H1 (cell line): ENCODE measurements around the gene FAM90A1. TPM values are rescaled to one million over a fixed set of nuclear protein-coding genes. Genes with fewer than 3 reads are reported as not detected.
"Not testable (repeated sequence)": the region's sequence is repeated elsewhere in the genome, so short reads cannot be mapped to it uniquely, and the experiment has no call there.

Experiments used
- CTCF ChIA-PET: fragments of 300-600 bp; sonication (Branson Sonifier 250); formaldehyde crosslinking; loops from one replicate; lab custom pipeline; 2021; ENCODE audit not compliant: partially characterized antibody; lab: Charles Lee
- POLR2A ChIA-PET: fragments of 300-600 bp; sonication (Branson Sonifier 250); formaldehyde crosslinking; loops from one replicate; lab custom pipeline; 2021; ENCODE audit warnings: inconsistent platforms; ENCODE audit not compliant: partially characterized antibody; lab: Charles Lee
- DNase-seq, 2 experiments: peaks; one replicate each; pipeline versions ENCODE4 v3.0.0 to v3.0.0-alpha.2; 2010 to 2022; ENCODE audit warnings: low spot score in 2 of 2, low read depth in 1 of 2, mixed read lengths in 1 of 2
- FAIRE-seq: peaks from 2 replicates; lab custom pipeline; 2011; peaks lifted over from hg19 to GRCh38; lab: Jason Lieb, UNC
- H2AFZ ChIP-seq: 2 replicates; pipeline ENCODE4 v1.8.1; 2012; ENCODE audit warnings: low read length, inconsistent platforms
- H2AK5ac ChIP-seq: 2 replicates; pipeline ENCODE4 v1.6.1; 2013; ENCODE audit warnings: low read depth, low read length
- H2BK120ac ChIP-seq: replicated peaks from 2 replicates; pipeline ENCODE3; 2013; ENCODE audit warnings: low read depth, low read length, inconsistent platforms
- H2BK12ac ChIP-seq: 2 replicates; pipeline ENCODE4 v1.6.1; 2013; ENCODE audit warnings: low read depth, low read length
- H2BK15ac ChIP-seq: 2 replicates; pipeline ENCODE4 v1.6.1; 2013; ENCODE audit warnings: low read length
- H2BK20ac ChIP-seq: 2 replicates; pipeline ENCODE4 v1.6.1; 2013; ENCODE audit warnings: low read length
- H2BK5ac ChIP-seq: 2 replicates; pipeline ENCODE4 v1.6.1; 2013; ENCODE audit warnings: low read depth, low read length
- H3K14ac ChIP-seq: 2 replicates; pipeline ENCODE4 v1.6.1; 2013; ENCODE audit warnings: inconsistent platforms; ENCODE audit not compliant: insufficient read length
- H3K18ac ChIP-seq: 2 replicates; pipeline ENCODE4 v1.6.1; 2013; ENCODE audit warnings: low read length; ENCODE audit errors: extremely low read depth
- H3K23ac ChIP-seq: 2 replicates; pipeline ENCODE4 v1.6.1; 2013; ENCODE audit warnings: inconsistent platforms; ENCODE audit not compliant: insufficient read length
- H3K23me2 ChIP-seq: 2 replicates; pipeline ENCODE4 v1.6.1; 2013; ENCODE audit warnings: low read depth, low read length
- H3K27ac ChIP-seq: 2 replicates; pipeline ENCODE4 v1.6.1; 2011; ENCODE audit warnings: low read depth, low read length, inconsistent platforms
- H3K27me3 ChIP-seq, 4 experiments: replicated peaks in 1 of 4; 1 replicate in 1 of 4; 2 replicates in 3 of 4; pipeline versions ENCODE4 v1.6.1 to v1.8.1; 2011 to 2013; ENCODE audit warnings: low read length in 3 of 4, mild to moderate bottlenecking in 3 of 4, inconsistent platforms in 2 of 4, mixed read lengths in 2 of 4, moderate library complexity in 1 of 4; ENCODE audit not compliant: control insufficient read depth in 3 of 4, insufficient read depth in 3 of 4; ENCODE audit errors: extremely low read depth in 1 of 4
- H3K36me3 ChIP-seq, 4 experiments: 2 replicates each; pipeline versions ENCODE4 v1.6.1 to v1.8.1; 2011 to 2013; ENCODE audit warnings: mild to moderate bottlenecking in 4 of 4, low read length in 3 of 4, moderate library complexity in 2 of 4, control low read depth in 1 of 4, inconsistent platforms in 1 of 4; ENCODE audit not compliant: insufficient read depth in 4 of 4, control insufficient read depth in 2 of 4
- H3K4ac ChIP-seq: replicated peaks from 2 replicates; pipeline ENCODE3; 2013; ENCODE audit warnings: low read length, low read depth, mixed read lengths, inconsistent platforms; ENCODE audit not compliant: insufficient read length
- H3K4me1 ChIP-seq, 4 experiments: replicated peaks in 1 of 4; 1 replicate in 1 of 4; 2 replicates in 3 of 4; pipeline versions ENCODE4 v1.6.1 to v1.8.1; 2011 to 2013; ENCODE audit warnings: low read length in 3 of 4, inconsistent platforms in 2 of 4, mixed read lengths in 1 of 4; ENCODE audit not compliant: insufficient read depth in 4 of 4, control insufficient read depth in 3 of 4
- H3K4me2 ChIP-seq, 2 experiments: 2 replicates each; pipeline versions ENCODE4 v1.6.1 to v1.8.1; 2011 to 2013; ENCODE audit warnings: low read depth in 2 of 2, low read length in 2 of 2, control low read depth in 1 of 2, inconsistent platforms in 1 of 2, mild to moderate bottlenecking in 1 of 2; ENCODE audit not compliant: insufficient read depth in 1 of 2
- H3K4me3 ChIP-seq, 4 experiments: fragments of 200-600, 300-600 bp in 1 of 4; sonication (generic), shearing (Covaris generic), sonication (Bioruptor Twin) in 1 of 4; 2 replicates each; pipeline versions ENCODE4 v1.5.1 to v1.8.1; 2011 to 2016; ENCODE audit warnings: low read length in 4 of 4, low read depth in 3 of 4, control low read depth in 2 of 4, inconsistent platforms in 2 of 4, mild to moderate bottlenecking in 2 of 4, mixed read lengths in 1 of 4, moderate library complexity in 1 of 4; ENCODE audit not compliant: insufficient read depth in 2 of 4; ENCODE audit errors: extremely low read depth in 1 of 4
- H3K56ac ChIP-seq: replicated peaks from 2 replicates; pipeline ENCODE3; 2013; ENCODE audit warnings: low read depth, mild to moderate bottlenecking, mixed read lengths, low read length, inconsistent platforms; ENCODE audit not compliant: insufficient read length
- H3K79me1 ChIP-seq: 2 replicates; pipeline ENCODE4 v1.6.1; 2013; ENCODE audit warnings: low read depth, low read length, control low read depth
- H3K79me2 ChIP-seq, 2 experiments: 2 replicates each; pipeline versions ENCODE4 v1.6.1 to v1.8.1; 2012 to 2013; ENCODE audit warnings: low read length in 2 of 2, mild to moderate bottlenecking in 2 of 2, inconsistent platforms in 1 of 2; ENCODE audit not compliant: insufficient read depth in 2 of 2, control insufficient read depth in 1 of 2
- H3K9ac ChIP-seq, 4 experiments: replicated peaks in 1 of 4; 1 replicate in 1 of 4; 2 replicates in 3 of 4; pipeline versions ENCODE4 v1.6.1 to v1.8.1; 2011 to 2013; ENCODE audit warnings: low read depth in 3 of 4, low read length in 3 of 4, control low read depth in 2 of 4, mild to moderate bottlenecking in 2 of 4, moderate library complexity in 2 of 4, inconsistent platforms in 1 of 4; ENCODE audit errors: extremely low read depth in 1 of 4
- H3K9me3 ChIP-seq, 2 experiments: 2 replicates each; pipeline versions ENCODE4 v1.6.1 to v1.8.1; 2012 to 2013; ENCODE audit warnings: mild to moderate bottlenecking in 2 of 2, moderate library complexity in 2 of 2, control low read depth in 1 of 2, inconsistent platforms in 1 of 2, low read depth in 1 of 2, low read length in 1 of 2, mixed read lengths in 1 of 2; ENCODE audit not compliant: insufficient read depth in 2 of 2
- H4K20me1 ChIP-seq, 2 experiments: replicated peaks in 1 of 2; 2 replicates each; pipeline versions ENCODE3 to v1.8.1; 2011 to 2013; ENCODE audit warnings: inconsistent platforms in 2 of 2, low read length in 2 of 2, mild to moderate bottlenecking in 1 of 2; ENCODE audit not compliant: insufficient read depth in 2 of 2, control insufficient read depth in 1 of 2
- H4K5ac ChIP-seq: 2 replicates; pipeline ENCODE4 v1.6.1; 2013; ENCODE audit warnings: low read length, low read depth, mixed read lengths, inconsistent platforms; ENCODE audit not compliant: insufficient read length
- H4K8ac ChIP-seq: 2 replicates; pipeline ENCODE4 v1.8.0; 2013; ENCODE audit warnings: mild to moderate bottlenecking, moderate library complexity, low read length, inconsistent platforms; ENCODE audit not compliant: insufficient read depth; ENCODE audit errors: extremely low read depth
- H4K91ac ChIP-seq: replicated peaks from 2 replicates; pipeline ENCODE3; 2013; ENCODE audit warnings: low read length, mixed read lengths, inconsistent platforms; ENCODE audit not compliant: insufficient read length
- RAD21 ChIP-seq, 2 experiments: IDR thresholded peaks in 1 of 2; conservative IDR thresholded peaks in 1 of 2; 2 replicates each; pipeline ENCODE4 v1.6.1; 2011; ENCODE audit warnings: low read depth in 2 of 2, low read length in 2 of 2, improper control_type of control experiment in 1 of 2, inconsistent platforms in 1 of 2, mild to moderate bottlenecking in 1 of 2, moderate library complexity in 1 of 2
- WGBS, 2 experiments: shearing (Covaris generic) in 1 of 2; methylation state at CpG; one replicate each; pipeline versions ENCODE4 v1.1.6 to v1.1.7; 2013 to 2015; ENCODE audit warnings: low lambda C conversion rate in 2 of 2, mixed read lengths in 2 of 2, inconsistent platforms in 1 of 2, low coverage in 1 of 2, missing lambda C conversion rate in 1 of 2; ENCODE audit not compliant: insufficient replicate concordance in 2 of 2, insufficient coverage in 1 of 2, insufficient read length in 1 of 2; ENCODE audit errors: extremely low coverage in 1 of 2, missing lambda C conversion rate in 1 of 2; 5-methylcytosine and 5-hydroxymethylcytosine counted together
- polyA plus RNA-seq, 7 experiments: library from polyadenylated mRNA; depleted of rRNA in 3 of 7; stranded (reverse) in 5 of 7; unstranded in 2 of 7; fragments of >200 nt in 5 of 7; fragments of 200-250 nt in 2 of 7; gene quantifications; 1 replicate in 5 of 7; 2 replicates in 1 of 7; 4 replicates in 1 of 7; pipeline versions ENCODE4 v1.2.1 to v1.2.3, GENCODE V29; 2011 to 2013; ENCODE audit warnings: missing spikeins in 2 of 7, mixed read lengths in 2 of 7
- total RNA-seq: library from RNA; stranded (reverse); fragmentation: NEBNext Ultra II Directional; extraction: Animal tissue kit (Norgen Biotek cat#: 25700); gene quantifications from 2 replicates; pipeline ENCODE4 v1.2.1, GENCODE V29; 2021
- TF ChIP-seq, protein P1 (sequence below), 3 experiments: IDR thresholded peaks; 1 replicate in 2 of 3; 2 replicates in 1 of 3; pipeline versions ENCODE4 v1.5.1 to v1.6.1; 2011; ENCODE audit warnings: low read length in 3 of 3, mild to moderate bottlenecking in 3 of 3, inconsistent platforms in 2 of 3, low read depth in 1 of 3, moderate library complexity in 1 of 3; ENCODE audit not compliant: insufficient read depth in 1 of 3; ENCODE audit errors: control extremely low read depth in 1 of 3

Gene FAM90A1
- total and polyA plus RNA-seq, 2 of the 8 experiments (the other 6 are each of a cell fraction or from before 2014, with no cell fraction given) = 0.21 TPM; not detected in 1

DNA sequence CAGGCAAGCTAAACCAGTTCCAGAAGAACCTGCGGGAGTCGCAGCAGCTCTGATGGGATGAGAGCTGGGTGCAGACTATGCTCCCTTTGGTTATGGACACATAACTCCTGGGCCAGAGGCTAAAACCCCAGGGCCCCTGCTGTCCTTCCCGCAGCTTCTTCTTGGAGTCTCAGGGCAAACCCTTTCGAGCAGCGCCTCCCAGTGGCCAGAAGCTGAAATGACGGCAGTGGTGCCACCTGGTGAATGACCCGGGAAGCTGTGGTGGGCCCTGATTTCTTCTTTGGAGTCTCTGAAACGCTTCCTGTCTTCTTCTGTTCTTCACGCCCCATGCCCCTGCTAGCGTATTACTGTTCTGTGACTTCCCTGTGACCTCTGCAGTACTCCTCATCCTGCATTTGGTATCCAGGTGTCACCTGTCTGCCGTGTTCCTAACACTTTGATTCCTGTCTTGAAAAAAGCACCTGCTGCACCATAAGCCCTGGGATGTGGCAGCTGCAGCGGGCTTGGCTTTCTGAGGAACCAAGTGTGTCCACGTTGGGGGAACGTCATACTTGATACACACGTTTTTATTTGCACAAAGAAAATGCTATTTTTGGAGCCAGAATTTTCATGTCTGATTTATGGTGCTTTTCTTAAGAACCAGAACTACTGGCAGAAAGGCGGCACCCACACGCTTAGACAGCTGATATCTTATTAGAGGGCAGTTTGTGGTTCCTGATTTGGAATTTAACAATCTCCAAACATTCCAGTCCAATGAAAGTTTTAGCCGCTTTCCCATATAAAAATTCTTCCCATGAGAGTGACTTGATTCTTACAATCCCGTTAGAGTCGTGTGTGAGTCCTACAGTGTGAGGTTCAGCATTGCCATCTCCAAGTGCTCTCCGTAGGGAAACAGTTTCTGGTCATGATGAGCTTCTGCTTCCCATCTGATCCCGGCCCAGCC is 4.5 kb upstream of the FAM90A1 start:
- H3K23me2 ChIP-seq, H4K20me1 ChIP-seq, H2BK5ac ChIP-seq, H3K23ac ChIP-seq, H3K4ac ChIP-seq, H3K4me1 ChIP-seq, H4K91ac ChIP-seq, H3K14ac ChIP-seq, H2AFZ ChIP-seq, FAIRE-seq, H3K9ac ChIP-seq, H4K5ac ChIP-seq, H3K18ac ChIP-seq, H2BK12ac ChIP-seq, POLR2A ChIA-PET, H3K79me1 ChIP-seq, H4K8ac ChIP-seq, H2BK15ac ChIP-seq, H3K36me3 ChIP-seq, H3K4me3 ChIP-seq, H2AK5ac ChIP-seq, H3K27ac ChIP-seq, H2BK20ac ChIP-seq, H3K4me2 ChIP-seq, H2BK120ac ChIP-seq, H3K27me3 ChIP-seq, H3K56ac ChIP-seq, H3K79me2 ChIP-seq, H3K9me3 ChIP-seq: not testable (repeated sequence)
- TF ChIP-seq, protein P1, sequence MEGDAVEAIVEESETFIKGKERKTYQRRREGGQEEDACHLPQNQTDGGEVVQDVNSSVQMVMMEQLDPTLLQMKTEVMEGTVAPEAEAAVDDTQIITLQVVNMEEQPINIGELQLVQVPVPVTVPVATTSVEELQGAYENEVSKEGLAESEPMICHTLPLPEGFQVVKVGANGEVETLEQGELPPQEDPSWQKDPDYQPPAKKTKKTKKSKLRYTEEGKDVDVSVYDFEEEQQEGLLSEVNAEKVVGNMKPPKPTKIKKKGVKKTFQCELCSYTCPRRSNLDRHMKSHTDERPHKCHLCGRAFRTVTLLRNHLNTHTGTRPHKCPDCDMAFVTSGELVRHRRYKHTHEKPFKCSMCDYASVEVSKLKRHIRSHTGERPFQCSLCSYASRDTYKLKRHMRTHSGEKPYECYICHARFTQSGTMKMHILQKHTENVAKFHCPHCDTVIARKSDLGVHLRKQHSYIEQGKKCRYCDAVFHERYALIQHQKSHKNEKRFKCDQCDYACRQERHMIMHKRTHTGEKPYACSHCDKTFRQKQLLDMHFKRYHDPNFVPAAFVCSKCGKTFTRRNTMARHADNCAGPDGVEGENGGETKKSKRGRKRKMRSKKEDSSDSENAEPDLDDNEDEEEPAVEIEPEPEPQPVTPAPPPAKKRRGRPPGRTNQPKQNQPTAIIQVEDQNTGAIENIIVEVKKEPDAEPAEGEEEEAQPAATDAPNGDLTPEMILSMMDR (IDR thresholded peaks at IDR 0.05; ENCODE audit: control extremely low read depth in 1 of 3, insufficient read depth in 1 of 3, low read depth in 1 of 3, low read length in 3 of 3) = peak; percentile 31 to 79 (median 65)
- TF ChIP-seq RAD21 (IDR thresholded peaks at IDR 0.05 in 1 of 2, conservative IDR thresholded peaks at IDR 0.05 in 1 of 2; ENCODE audit: low read depth in 2 of 2, low read length in 2 of 2) = peak; percentile 56 to 61
- CTCF ChIA-PET = interaction anchor here (0.6 to 5.0 kb wide), 13 partner anchors 22 to 187 kb away, joined by 3 to 46 read pairs (median 4); no protein-coding TSS in a partner anchor
- DNase-seq = peak; percentile 50 to 97
- 60% methylated on average over 22 of the region's 22 CpGs; no CpG with 5 or more reads in 1 of the 2 experiments for WGBS, 2 experiments
